HG03108 (cell line): ENCODE results near the gene CBFA2T3.

Experiments
- ATAC-seq: cut with Tn5 transposase; IDR thresholded peaks from one replicate; pipeline ENCODE4 v1.9.1; 2021; ENCODE audit warnings: moderate library complexity; ENCODE audit not compliant: unreplicated experiment

Gene CBFA2T3

DNA sequence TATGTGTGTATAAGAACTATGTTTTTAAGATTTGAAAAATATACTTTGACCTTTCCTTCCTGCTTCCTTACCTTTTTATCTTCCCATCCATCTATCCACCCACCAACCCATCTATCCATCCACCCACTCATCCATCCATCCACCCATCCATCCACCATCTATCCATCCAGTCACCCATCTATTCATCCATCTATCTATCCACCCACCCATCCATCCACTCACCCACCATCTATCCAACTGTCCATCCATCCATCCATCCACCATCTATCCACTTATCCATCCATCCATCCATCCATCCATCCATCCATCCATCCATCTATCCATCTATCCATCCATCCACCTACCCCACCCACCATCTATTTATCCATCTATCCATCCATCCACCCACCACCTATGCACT lies 12.4 kb downstream of the CBFA2T3 start:
- ATAC-seq, result no peak

DNA sequence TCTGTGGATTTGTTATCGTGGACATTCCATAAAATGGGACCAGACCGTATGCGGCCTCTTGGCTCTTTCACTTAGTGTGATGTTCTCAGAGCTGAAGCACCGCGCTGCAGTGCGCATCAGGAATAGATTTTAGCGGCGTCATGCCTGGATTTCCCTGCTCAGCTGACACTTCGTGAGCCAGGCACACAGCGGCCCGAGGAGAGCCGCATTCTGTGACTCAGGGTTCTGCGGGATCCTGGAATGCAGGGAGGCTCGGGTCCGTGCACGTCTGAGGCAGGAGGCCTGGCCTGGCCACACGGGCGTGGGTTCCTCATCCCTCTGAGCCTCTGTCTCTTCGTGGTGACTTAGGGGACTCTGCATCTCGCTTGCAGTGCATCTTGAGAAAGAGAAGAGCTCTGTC lies 13.4 kb downstream of the CBFA2T3 start:
- ATAC-seq, result no peak

- ATAC-seq, result no peak
Observed at GRCh38 chr16:88962478-88963152, 14.4 kb downstream of the CBFA2T3 start.

GRCh38 chr16:88961011-88961410 lies 16.0 kb downstream of the CBFA2T3 start:
- ATAC-seq, result no peak

GRCh38 chr16:88960516-88960915 lies 16.5 kb downstream of the CBFA2T3 start:
- no peak for ATAC-seq

DNA sequence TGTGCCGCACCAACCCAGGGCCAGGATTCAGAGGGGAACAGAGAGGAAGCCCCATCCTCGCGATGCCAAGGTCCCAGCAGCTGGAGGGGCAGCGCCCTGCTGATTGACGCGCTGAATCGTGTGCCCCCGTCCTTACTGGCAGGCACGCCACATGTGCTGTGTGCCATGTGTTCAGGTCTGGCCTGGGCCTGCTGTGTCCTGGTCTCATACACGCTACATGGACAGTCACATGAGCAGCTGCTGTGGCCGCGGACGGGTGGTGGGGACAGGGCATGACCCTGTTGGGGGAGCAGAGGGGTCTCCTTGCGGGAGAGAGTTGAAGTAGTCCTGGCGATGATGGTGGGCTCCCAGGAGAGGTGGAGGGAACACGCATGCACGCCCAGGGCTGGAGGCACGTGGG lies 18.0 kb downstream of the CBFA2T3 start:
- no peak for ATAC-seq

- ATAC-seq, result no peak
Observed at GRCh38 chr16:88957887-88958577, 19.0 kb downstream of the CBFA2T3 start.

DNA sequence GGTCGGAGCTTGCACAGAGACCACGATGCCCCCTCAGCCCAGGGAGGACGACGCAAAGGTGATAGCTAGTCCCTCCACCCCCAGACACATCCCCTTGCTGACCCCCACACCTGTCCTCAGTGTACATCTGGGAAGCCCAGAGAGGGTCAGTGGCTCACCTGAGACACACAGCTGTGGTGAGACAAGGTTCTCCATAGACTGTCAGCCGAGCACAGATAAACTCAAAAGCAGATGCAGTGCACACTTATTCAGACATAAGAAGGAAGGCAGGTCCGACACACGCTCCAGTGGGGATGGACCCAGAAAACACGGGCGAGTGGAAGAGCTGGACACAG lies 19.6 kb downstream of the CBFA2T3 start:
- no peak for ATAC-seq

DNA sequence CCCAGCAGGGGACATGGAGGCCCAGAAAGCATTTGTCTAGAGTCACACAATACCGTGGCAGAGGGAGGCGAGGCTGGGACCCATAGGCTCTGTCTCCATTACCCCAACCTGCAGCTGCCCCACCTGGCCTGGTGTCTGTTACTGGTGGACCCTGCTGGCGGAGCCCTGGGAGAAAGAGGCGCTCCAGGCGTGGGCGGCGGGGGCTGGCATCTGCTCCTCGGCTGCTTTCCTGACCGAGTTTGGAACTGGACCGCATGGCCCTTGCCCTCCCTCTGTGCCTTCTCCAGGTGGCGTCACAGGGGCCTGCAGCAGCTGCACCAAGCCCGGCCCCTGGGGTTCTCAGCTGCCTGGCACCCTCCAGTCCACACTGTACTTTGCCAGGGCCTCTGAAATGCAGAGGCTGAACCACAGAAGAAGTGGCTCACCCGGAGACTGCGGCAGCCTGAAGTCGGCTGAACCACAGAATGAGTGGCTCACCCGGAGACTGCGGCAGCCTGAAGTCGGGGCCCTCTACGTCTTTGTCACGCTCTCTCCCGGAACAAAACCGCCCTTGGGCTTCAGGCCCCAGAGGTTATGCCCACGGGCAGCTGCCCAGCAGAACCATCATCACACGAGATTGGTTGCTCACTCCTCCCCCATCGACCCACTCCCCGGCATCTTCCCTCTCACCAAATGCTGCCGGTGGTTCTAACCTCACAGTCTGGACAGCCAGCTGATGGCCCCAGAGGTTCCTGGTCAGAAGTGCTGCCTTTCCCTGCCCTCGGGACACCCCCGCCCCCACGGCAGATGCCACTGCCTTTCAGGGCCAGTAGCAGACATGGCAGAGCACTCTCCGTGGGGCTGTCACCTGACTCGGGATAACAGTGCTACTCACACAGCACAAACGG lies 20.2 kb downstream of the CBFA2T3 start:
- ATAC-seq, result no peak

DNA sequence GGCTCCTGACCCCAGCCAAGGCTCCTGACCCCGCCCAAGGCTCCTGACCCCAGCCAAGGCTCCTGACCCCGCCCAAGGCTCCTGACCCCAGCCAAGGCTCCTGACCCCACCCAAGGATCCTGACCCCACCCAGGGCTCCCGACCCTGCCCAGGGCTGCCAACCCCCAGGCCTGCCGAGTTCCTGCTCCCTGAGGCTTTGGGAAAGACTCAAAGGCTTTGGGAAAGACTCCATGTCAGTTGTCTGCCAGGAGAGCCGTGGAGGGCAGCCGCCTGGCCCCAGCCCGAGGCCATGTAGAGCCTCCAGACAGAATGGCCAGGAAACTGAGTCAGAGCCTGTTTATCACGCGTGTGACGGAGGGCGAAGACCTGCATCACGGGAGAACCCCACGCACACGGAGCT lies 21.1 kb downstream of the CBFA2T3 start:
- no peak for ATAC-seq

GRCh38 chr16:88953003-88953690 lies 23.9 kb downstream of the CBFA2T3 start:
- ATAC-seq, result no peak

DNA sequence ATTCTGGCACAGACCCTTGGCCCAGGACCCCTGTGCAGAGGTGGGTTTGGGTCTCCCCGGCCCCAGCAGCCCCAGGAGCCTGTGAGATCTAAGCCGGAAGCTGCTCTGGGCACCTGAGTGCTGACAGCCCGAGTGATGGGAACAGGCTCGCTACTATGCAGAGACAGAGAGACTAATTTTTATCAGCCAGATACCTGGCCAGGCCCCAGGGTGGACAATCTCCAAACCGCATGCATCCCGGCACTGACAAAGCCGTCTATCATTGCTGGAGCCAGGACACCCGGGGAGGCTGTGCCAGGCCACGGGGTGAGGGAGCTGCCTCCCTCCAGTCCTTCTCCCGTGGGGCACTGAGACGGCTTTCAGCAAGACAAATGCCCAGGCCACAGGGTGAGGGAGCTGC lies 25.0 kb downstream of the CBFA2T3 start:
- ATAC-seq, result no peak

GRCh38 chr16:88951501-88951900 lies 25.5 kb downstream of the CBFA2T3 start:
- ATAC-seq, result no peak

DNA sequence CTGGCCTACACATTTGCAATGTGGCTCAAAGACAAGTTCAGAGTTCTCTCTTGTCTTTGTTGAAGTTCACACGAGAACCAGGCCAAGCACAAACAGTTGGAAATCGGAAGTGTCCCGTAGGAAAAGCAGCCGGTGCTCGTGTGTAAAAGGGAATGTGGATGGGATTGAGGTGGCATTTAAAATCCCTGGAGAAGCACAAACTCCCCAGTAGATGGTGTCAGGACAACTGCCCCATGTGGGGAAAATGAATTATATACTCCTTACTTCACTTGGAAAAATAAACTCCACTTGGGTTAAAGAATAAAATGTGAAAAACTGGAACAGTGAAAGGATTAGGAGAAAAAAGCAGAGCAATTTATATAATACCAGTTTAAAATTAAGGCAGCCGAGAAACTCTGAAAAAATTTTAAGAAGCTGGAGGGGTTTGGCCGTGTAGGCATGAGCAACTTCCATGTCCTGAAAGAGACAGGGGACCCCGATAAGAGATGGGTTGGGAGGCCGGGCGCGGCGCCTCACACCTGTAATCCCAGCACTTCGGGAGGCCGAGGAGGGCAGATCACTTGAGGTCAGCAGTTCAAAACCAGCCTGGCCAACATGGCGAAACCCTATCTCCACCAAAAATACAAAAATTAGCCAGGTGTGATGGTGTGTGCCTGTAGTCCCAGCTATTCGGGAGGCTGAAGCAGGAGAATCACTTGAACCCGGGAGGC lies 28.1 kb downstream of the CBFA2T3 start:
- no peak for ATAC-seq

- no peak for ATAC-seq
Observed at GRCh38 chr16:88945473-88945872, 31.5 kb downstream of the CBFA2T3 start.

DNA sequence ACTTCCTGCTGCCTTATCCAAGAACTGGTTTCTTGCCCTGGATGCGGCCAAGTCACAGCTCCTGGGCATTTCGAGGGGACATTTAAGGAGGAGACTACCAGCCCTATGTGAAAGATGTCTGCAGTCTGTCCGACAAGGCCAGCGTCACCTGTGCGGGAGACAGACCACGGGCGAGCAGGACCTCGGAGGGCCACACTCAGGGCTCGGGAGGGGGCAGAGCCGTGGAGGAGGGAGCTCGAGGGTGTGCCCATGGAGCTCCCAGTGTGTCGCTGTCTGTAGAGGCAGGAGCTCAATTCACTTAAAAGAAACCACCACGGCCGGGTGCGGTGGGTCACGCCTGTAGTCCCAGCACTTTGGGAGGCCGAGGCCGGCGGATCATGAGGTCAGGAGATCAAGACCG lies 33.3 kb downstream of the CBFA2T3 start:
- ATAC-seq, result no peak

DNA sequence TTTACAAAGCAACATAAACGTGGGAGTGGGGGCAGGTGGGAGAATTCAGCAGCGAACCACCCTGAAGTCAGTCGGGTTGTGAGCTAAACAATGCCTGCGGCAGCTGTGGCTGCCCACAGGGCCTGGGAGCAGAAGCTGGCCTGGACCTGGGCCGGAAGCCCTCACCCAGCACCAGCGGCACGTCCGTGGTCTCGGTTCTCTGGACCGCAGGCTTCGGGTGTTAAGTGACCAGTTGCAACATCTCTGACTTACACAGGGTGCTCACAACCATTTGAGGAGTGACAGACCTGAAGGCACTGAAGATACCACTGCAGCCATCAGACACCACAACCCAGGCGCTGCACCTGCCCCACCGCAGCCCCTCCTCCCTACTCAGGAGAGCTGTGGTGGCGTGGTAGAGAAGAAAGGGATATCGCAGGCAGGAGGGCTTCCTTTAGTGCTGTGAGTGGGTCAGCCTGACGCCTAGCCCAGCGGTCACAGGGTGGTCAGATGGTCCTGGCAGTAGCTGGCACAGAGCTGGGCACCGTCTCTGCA lies 33.8 kb downstream of the CBFA2T3 start:
- no peak for ATAC-seq

- no peak for ATAC-seq
Observed at GRCh38 chr16:88941913-88942909, 34.8 kb downstream of the CBFA2T3 start.
